Peyer's patch (tissue), 4 donors: ENCODE measurements around the gene MAST1. TPM values are rescaled to one million over a fixed set of nuclear protein-coding genes. Genes with fewer than 3 reads are reported as not detected.

ENCODE experiments used
- DNase-seq, 3 donors: peaks; one replicate each; pipeline ENCODE4 v3.0.0-alpha.2; 2017 to 2019
- H3K27ac ChIP-seq, 4 donors: fragments of 200-600 bp; sonication (generic); one replicate each; pipeline ENCODE4 v1.5.1; 2016 to 2019
- H3K27me3 ChIP-seq, 2 donors: fragments of 200-600 bp; sonication (generic); one replicate each; pipeline ENCODE4 v1.5.1; 2019
- H3K36me3 ChIP-seq, 3 donors: fragments of 200-600 bp; sonication (generic); one replicate each; pipeline ENCODE4 v1.5.1; 2016 to 2019
- H3K4me1 ChIP-seq, 4 donors: fragments of 200-600 bp; sonication (generic); one replicate each; pipeline ENCODE4 v1.5.1; 2016 to 2019
- H3K4me3 ChIP-seq, 4 donors: fragments of 200-600 bp; sonication (generic); 1 replicate in 3 of 4; 2 replicates in 1 of 4; pipeline ENCODE4 v1.5.1; 2016 to 2019; ENCODE audit warnings: mild to moderate bottlenecking in 1 of 4
- H3K9me3 ChIP-seq, 4 donors: fragments of 200-600 bp; sonication (generic); one replicate each; pipeline ENCODE4 v1.5.1; 2016 to 2019; ENCODE audit warnings: mild to moderate bottlenecking in 1 of 4
- CTCF ChIP-seq, 6 experiments: fragments of 450-650 bp in 4 of 6; fragments of 200-600 bp in 2 of 6; sonication (generic) in 1 of 6; IDR thresholded peaks; one replicate each; pipeline ENCODE4 v1.5.1; 2017 to 2019; ENCODE audit warnings: antibody characterized with exemption in 6 of 6, mild to moderate bottlenecking in 3 of 6, moderate library complexity in 1 of 6
- POLR2A ChIP-seq, 2 donors: fragments of 450-650 bp; IDR thresholded peaks; one replicate each; pipeline ENCODE4 v1.5.1; 2017; ENCODE audit warnings: antibody characterized with exemption in 2 of 2, mild to moderate bottlenecking in 2 of 2, moderate library complexity in 2 of 2
- total RNA-seq, 4 donors: library from RNA; depleted of rRNA; stranded (reverse); fragments of >200 nt; gene quantifications; one replicate each; pipeline ENCODE4 v1.1.0, GENCODE V29; 2016

The MAST1 gene
- total RNA-seq, 4 donors from 2014 or later = 0.27 TPM; not detected in 3

DNA sequence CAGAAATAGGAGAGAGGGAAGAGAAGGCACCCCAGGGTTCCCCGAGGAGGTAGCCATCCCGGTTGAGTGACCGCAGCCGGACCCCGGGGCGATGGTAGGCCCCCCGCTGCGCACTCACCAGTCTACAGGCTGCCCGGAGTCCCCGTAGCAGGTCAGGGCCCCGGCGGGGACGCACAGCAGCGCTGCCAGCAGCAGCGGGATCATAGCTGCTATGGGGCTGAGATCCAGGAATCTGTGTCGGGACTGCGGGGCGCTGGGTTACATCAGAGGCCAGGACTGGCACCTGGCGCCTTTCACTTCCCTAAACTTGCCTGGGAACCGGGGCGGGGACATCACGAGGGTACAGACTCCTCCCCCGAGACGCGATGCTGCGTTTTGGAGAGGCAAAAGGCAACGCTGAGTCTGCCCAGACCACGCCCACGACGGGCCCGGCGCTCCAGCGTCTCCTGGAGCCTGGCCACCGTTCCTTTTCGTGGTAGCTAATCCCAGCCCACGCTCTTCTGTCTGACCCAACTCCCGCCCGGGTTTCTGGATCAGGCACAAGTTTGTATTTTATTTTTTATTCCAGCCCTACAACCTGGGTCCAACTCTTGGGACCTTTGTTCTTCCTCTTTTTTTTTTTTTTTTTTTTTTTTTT, 43.0 kb downstream of the MAST1 start, which contains the start of gene DNASE2:
Gene DNASE2 (minus strand): TSS at position 278 of the 637 bp plus-strand sequence. CDS start 74 bp downstream, at position 204.
- Histone ChIP-seq H3K4me3 (peak within 1 kb of the TSS; percentile 69 to 76 (median 75)), H3K27me3 (peaks cover 0 to 10% of the 10 kb centered on the region in 2 donors), H3K27ac (peak within 1 kb of the TSS; percentile 80 to 85 (median 84)), H3K9me3 (peaks cover 0 to 8% (median 0%) of the 10 kb centered on the region in 4 donors), H3K4me1 (peaks cover 0 to 23% (median 11%) of the 10 kb centered on the region in 4 donors), H3K36me3 (peaks cover 0 to 17% (median 0%) of the 10 kb centered on the region in 3 donors)
- DNase-seq = peak; percentile 90 to 98 (median 98)
- TF ChIP-seq CTCF (IDR thresholded peaks at IDR 0.05) (peak in 1 of 6 experiments; percentile 15), POLR2A (IDR thresholded peaks at IDR 0.05) (peak; percentile 65 to 66)

DNA sequence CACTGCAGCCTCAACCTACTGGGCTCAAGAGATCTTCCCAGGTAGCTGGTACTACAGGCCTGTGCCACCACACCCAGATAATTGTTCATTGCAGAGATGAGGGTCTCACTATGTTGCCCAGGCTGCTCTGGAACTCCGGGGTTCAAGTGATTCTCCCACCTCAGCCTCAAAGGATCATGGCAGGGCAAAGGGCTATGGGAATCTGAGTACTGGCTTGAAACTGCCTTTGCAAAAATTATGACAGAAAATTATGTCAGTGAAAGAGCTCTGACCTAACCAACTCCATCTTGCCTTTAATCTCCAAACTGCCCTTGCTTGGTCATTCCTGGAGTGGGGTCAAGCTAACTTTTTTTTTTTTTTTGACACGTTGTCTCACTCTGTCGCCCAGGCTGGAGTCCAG, 44.3 kb downstream of the MAST1 start:
- H3K4me1 ChIP-seq = peaks cover 0 to 23% (median 11%) of the 10 kb centered on the region in 4 donors
- H3K9me3 ChIP-seq = peaks cover 0 to 8% (median 0%) of the 10 kb centered on the region in 4 donors
- no peak overlapping the region for H3K4me3 ChIP-seq
- no peak for DNase-seq
- TF ChIP-seq POLR2A (IDR thresholded peaks at IDR 0.05) = no peak
- TF ChIP-seq CTCF (IDR thresholded peaks at IDR 0.05) = no peak
- H3K36me3 ChIP-seq = peaks cover 0 to 11% (median 0%) of the 10 kb centered on the region in 3 donors
- peaks cover 0 to 10% of the 10 kb centered on the region in 2 donors for H3K27me3 ChIP-seq
- H3K27ac ChIP-seq = no peak overlapping the region

DNA sequence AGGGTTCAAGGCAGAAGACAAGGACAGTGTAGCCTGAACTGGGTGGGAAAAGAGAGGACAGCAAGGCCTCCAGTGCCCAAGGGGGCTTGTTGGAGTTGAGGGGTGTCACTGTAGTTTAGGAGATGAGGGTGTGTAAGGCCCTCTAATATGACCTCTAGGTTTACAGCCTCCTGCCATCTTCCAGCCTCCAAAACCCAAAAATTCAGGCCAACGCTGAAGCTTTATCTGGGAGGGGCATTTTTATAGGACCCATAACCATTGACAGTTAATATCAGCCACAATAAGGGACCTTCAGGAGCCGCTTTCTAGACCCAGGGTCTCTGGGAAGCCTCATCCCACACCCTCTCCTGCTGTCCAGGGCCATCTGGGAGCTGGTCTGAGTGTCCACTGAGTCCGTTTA, 45.9 kb downstream of the MAST1 start:
- Histone ChIP-seq H3K27me3 (peaks cover 0 to 10% of the 10 kb centered on the region in 2 donors), H3K9me3 (peaks cover 0 to 8% (median 0%) of the 10 kb centered on the region in 4 donors), H3K4me1 (peaks cover 0 to 23% (median 11%) of the 10 kb centered on the region in 4 donors), H3K36me3 (no peaks in the 10 kb centered on the region), H3K4me3 (no peak overlapping the region), H3K27ac (no peak overlapping the region)
- TF ChIP-seq CTCF (IDR thresholded peaks at IDR 0.05) (no peak), POLR2A (IDR thresholded peaks at IDR 0.05) (no peak)
- DNase-seq = no peak

GRCh38 chr19:12884627-12884925, 46.3 kb downstream of the MAST1 start:
- Histone ChIP-seq H3K4me1 (peaks cover 0 to 23% (median 11%) of the 10 kb centered on the region in 4 donors), H3K9me3 (peaks cover 0 to 8% (median 0%) of the 10 kb centered on the region in 4 donors), H3K36me3 (no peaks in the 10 kb centered on the region), H3K4me3 (peak overlapping the region in 3 of 4 donors; percentile 57 to 69 (median 59)), H3K27me3 (peaks cover 0 to 10% of the 10 kb centered on the region in 2 donors), H3K27ac (peak overlapping the region in 3 of 4 donors; percentile 48 to 66 (median 51))
- no peak for DNase-seq
- TF ChIP-seq POLR2A (IDR thresholded peaks at IDR 0.05) = no peak
- no peak for TF ChIP-seq CTCF (IDR thresholded peaks at IDR 0.05)

GRCh38 chr19:12884926-12885748, 46.8 kb downstream of the MAST1 start:
- H3K27me3 ChIP-seq = peaks cover 0 to 10% of the 10 kb centered on the region in 2 donors
- no peaks in the 10 kb centered on the region for H3K36me3 ChIP-seq
- H3K27ac ChIP-seq = peak overlapping the region; percentile 26 to 66 (median 50)
- peak overlapping the region; percentile 31 to 69 (median 58) for H3K4me3 ChIP-seq
- DNase-seq = peak; percentile 89 to 96 (median 90)
- peaks cover 0 to 22% (median 12%) of the 10 kb centered on the region in 4 donors for H3K4me1 ChIP-seq
- TF ChIP-seq CTCF (IDR thresholded peaks at IDR 0.05) (peak; percentile 19 to 76 (median 68)), POLR2A (IDR thresholded peaks at IDR 0.05) (peak in 1 of 2 donors; percentile 21)
- peaks cover 0 to 8% (median 0%) of the 10 kb centered on the region in 4 donors for H3K9me3 ChIP-seq
